ENCODE results near the gene KRT33A. TPM values are rescaled to one million over a fixed set of nuclear protein-coding genes. Genes with fewer than 3 reads are reported as not detected.
A peak's percentile ranks its signal among the peaks of the same experiment; 100 is the strongest.

Gene KRT33A
- total and polyA plus RNA-seq, 2 experiments from 2014 or later = not detected

- H3K4me1 ChIP-seq (ENCODE audit: low read depth) = no peaks in the 10 kb centered on the region
- no peaks in the 10 kb centered on the region for H3K27me3 ChIP-seq
These were observed 19.1 kb upstream of the KRT33A start, which contains the start of gene KRT33B for GRCh38 chr17:41369713-41370112. TSS of gene KRT33B (minus strand) at chr17:41369813. CDS start at chr17:41369750, 63 bp downstream.

GRCh38 chr17:41369023-41369422 lies 18.4 kb upstream of the KRT33A start:
- Histone ChIP-seq H3K4me3 (no peak overlapping the region), H3K27me3 (no peaks in the 10 kb centered on the region), H3K27ac (no peak overlapping the region), H3K36me3 (no peaks in the 10 kb centered on the region), H3K4me1 (ENCODE audit: low read depth) (no peaks in the 10 kb centered on the region), H3K9me3 (ENCODE audit: low read depth) (no peaks in the 10 kb centered on the region)
- no peak for TF ChIP-seq CTCF (IDR thresholded peaks at IDR 0.05; ENCODE audit: low read depth, low read length)
- DNase-seq (ENCODE audit: low read depth in 1 of 2, low spot score in 1 of 2) = no peak

More at GRCh38 chr17:41369713-41370112, 19.1 kb upstream of the KRT33A start, which contains the start of gene KRT33B:
- no peaks in the 10 kb centered on the region for H3K36me3 ChIP-seq
- H3K27ac ChIP-seq = no peak within 1 kb of the TSS
- no peak for DNase-seq (ENCODE audit: low read depth in 1 of 2, low spot score in 1 of 2)
- H3K4me3 ChIP-seq = no peak within 1 kb of the TSS
- no peaks in the 10 kb centered on the region for H3K9me3 ChIP-seq (ENCODE audit: low read depth)
- no peak for TF ChIP-seq CTCF (IDR thresholded peaks at IDR 0.05; ENCODE audit: low read depth, low read length)

GRCh38 chr17:41367426-41368075 lies 16.9 kb upstream of the KRT33A start:
- no peak overlapping the region for H3K27ac ChIP-seq
- H3K4me3 ChIP-seq = no peak overlapping the region
- no peaks in the 10 kb centered on the region for H3K27me3 ChIP-seq
- no peaks in the 10 kb centered on the region for H3K4me1 ChIP-seq (ENCODE audit: low read depth)
- H3K9me3 ChIP-seq (ENCODE audit: low read depth) = no peaks in the 10 kb centered on the region
- peak in 1 of 2 donors; percentile 9 for DNase-seq (ENCODE audit: low read depth in 1 of 2, low spot score in 1 of 2)
- TF ChIP-seq CTCF (IDR thresholded peaks at IDR 0.05; ENCODE audit: low read depth, low read length) = no peak
- H3K36me3 ChIP-seq = no peaks in the 10 kb centered on the region

GRCh38 chr17:41366070-41366469 lies 15.4 kb upstream of the KRT33A start:
- no peaks in the 10 kb centered on the region for H3K36me3 ChIP-seq
- no peak overlapping the region for H3K4me3 ChIP-seq
- H3K27me3 ChIP-seq = no peaks in the 10 kb centered on the region
- no peak for TF ChIP-seq CTCF (IDR thresholded peaks at IDR 0.05; ENCODE audit: low read depth, low read length)
- no peaks in the 10 kb centered on the region for H3K4me1 ChIP-seq (ENCODE audit: low read depth)
- no peak overlapping the region for H3K27ac ChIP-seq
- DNase-seq (ENCODE audit: low read depth in 1 of 2, low spot score in 1 of 2) = no peak
- H3K9me3 ChIP-seq (ENCODE audit: low read depth) = no peaks in the 10 kb centered on the region

- no peaks in the 10 kb centered on the region for H3K9me3 ChIP-seq (ENCODE audit: low read depth)
These were observed 13.3 kb upstream of the KRT33A start for GRCh38 chr17:41363881-41364280.

More at GRCh38 chr17:41363881-41364280, 13.3 kb upstream of the KRT33A start:
- Histone ChIP-seq H3K4me3 (no peak overlapping the region), H3K36me3 (no peaks in the 10 kb centered on the region), H3K27ac (no peak overlapping the region), H3K27me3 (no peaks in the 10 kb centered on the region), H3K4me1 (ENCODE audit: low read depth) (no peaks in the 10 kb centered on the region)
- no peak for TF ChIP-seq CTCF (IDR thresholded peaks at IDR 0.05; ENCODE audit: low read depth, low read length)
- no peak for DNase-seq (ENCODE audit: low read depth in 1 of 2, low spot score in 1 of 2)

Data from cardiac muscle cell (in vitro differentiated cells and primary cell).